ENCODE data around the gene GFRA3.

GFRA3 gene

DNA sequence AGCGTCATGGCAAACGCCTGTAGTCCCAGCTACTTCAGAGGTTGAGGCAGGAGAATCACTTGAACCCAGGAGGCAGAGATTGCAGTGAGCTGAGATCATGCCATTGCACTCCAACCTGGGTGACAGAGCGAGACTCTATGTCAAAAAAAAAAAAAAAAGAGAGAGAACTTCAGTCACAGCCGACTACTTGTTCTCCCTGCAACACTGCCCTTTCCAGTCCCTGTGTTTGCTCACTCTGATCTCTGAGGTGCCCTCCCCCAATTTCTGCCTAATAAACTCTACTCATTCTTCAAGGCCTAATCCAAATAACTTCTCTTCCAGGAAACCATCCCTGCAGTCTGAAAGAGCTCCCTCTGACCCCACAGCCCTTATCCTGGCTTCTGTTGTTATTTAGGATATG is 28.1 kb downstream of the GFRA3 start:
- H3K27me3 ChIP-seq (ENCODE audit: control insufficient read depth, insufficient read depth, low read length), result peaks cover 29% of the 10 kb centered on the region
- H3K9me3 ChIP-seq (ENCODE audit: control insufficient read depth, insufficient read depth, low read length), result no peaks in the 10 kb centered on the region
- H3K4me1 ChIP-seq (ENCODE audit: control insufficient read depth, insufficient read depth, low read length), result peaks cover 2% of the 10 kb centered on the region
- no peak overlapping the region for H3K9ac ChIP-seq (ENCODE audit: low read depth, low read length)
- H3K36me3 ChIP-seq (ENCODE audit: control insufficient read depth, insufficient read depth, low read length), result no peaks in the 10 kb centered on the region
- H3K4me3 ChIP-seq (ENCODE audit: low read depth, low read length), result no peak overlapping the region

DNA sequence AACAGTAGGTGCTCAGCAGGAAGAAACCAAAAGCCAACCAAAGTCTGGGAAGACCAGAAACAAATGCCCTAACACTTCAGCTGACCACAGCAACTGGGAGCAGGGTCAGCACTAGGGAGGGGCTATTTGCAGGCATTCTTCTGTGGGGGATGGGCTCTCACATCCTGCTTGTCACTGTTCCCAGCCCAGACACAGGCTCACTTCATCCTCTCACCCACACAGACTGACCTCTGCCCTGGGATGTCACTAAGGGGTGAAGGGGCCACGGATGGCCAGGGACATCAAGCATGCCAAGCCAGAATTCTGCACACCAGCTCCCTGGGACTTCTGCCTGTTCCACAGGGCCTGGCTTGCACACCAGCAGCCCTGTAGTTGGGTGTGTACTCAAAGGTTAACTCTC is 28.7 kb downstream of the GFRA3 start:
- H3K36me3 ChIP-seq (ENCODE audit: control insufficient read depth, insufficient read depth, low read length), result no peaks in the 10 kb centered on the region
- peaks cover 4% of the 10 kb centered on the region for H3K4me1 ChIP-seq (ENCODE audit: control insufficient read depth, insufficient read depth, low read length)
- H3K27me3 ChIP-seq (ENCODE audit: control insufficient read depth, insufficient read depth, low read length), result peaks cover 35% of the 10 kb centered on the region
- H3K9me3 ChIP-seq (ENCODE audit: control insufficient read depth, insufficient read depth, low read length), result no peaks in the 10 kb centered on the region
- H3K4me3 ChIP-seq (ENCODE audit: low read depth, low read length), result no peak overlapping the region
- H3K9ac ChIP-seq (ENCODE audit: low read depth, low read length), result no peak overlapping the region

DNA sequence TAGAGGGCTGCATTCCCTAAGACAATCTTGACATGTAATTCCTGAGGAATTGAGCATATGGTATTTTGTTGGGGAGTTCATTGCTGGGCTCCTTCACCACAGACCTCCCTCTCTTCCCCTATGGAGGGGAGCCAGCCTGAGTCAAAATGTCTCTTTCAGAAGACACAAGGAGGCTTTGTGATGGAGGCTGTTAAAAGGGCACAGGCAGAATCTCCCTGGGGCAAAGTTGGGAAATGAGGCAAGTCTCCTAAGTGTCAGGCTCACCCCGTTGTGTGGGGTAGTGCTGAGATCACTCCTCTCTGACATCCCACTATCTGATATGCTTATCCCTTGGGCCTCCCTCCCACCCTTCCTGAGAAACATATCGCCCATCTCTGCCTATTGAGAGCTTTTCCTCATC is 30.6 kb downstream of the GFRA3 start:
- H3K9me3 ChIP-seq (ENCODE audit: control insufficient read depth, insufficient read depth, low read length), result no peaks in the 10 kb centered on the region
- peaks cover 4% of the 10 kb centered on the region for H3K4me1 ChIP-seq (ENCODE audit: control insufficient read depth, insufficient read depth, low read length)
- H3K4me3 ChIP-seq (ENCODE audit: low read depth, low read length), result no peak overlapping the region
- H3K27me3 ChIP-seq (ENCODE audit: control insufficient read depth, insufficient read depth, low read length), result peaks cover 49% of the 10 kb centered on the region
- H3K36me3 ChIP-seq (ENCODE audit: control insufficient read depth, insufficient read depth, low read length), result no peaks in the 10 kb centered on the region
- no peak overlapping the region for H3K9ac ChIP-seq (ENCODE audit: low read depth, low read length)

GRCh38 chr5:138241688-138242571 is 32.5 kb downstream of the GFRA3 start:
- H3K4me1 ChIP-seq (ENCODE audit: control insufficient read depth, insufficient read depth, low read length), result peaks cover 4% of the 10 kb centered on the region
- H3K4me3 ChIP-seq (ENCODE audit: low read depth, low read length), result peak overlapping the region; percentile 64
- no peaks in the 10 kb centered on the region for H3K36me3 ChIP-seq (ENCODE audit: control insufficient read depth, insufficient read depth, low read length)
- H3K27me3 ChIP-seq (ENCODE audit: control insufficient read depth, insufficient read depth, low read length), result peaks cover 49% of the 10 kb centered on the region
- no peaks in the 10 kb centered on the region for H3K9me3 ChIP-seq (ENCODE audit: control insufficient read depth, insufficient read depth, low read length)
- H3K9ac ChIP-seq (ENCODE audit: low read depth, low read length), result no peak overlapping the region

DNA sequence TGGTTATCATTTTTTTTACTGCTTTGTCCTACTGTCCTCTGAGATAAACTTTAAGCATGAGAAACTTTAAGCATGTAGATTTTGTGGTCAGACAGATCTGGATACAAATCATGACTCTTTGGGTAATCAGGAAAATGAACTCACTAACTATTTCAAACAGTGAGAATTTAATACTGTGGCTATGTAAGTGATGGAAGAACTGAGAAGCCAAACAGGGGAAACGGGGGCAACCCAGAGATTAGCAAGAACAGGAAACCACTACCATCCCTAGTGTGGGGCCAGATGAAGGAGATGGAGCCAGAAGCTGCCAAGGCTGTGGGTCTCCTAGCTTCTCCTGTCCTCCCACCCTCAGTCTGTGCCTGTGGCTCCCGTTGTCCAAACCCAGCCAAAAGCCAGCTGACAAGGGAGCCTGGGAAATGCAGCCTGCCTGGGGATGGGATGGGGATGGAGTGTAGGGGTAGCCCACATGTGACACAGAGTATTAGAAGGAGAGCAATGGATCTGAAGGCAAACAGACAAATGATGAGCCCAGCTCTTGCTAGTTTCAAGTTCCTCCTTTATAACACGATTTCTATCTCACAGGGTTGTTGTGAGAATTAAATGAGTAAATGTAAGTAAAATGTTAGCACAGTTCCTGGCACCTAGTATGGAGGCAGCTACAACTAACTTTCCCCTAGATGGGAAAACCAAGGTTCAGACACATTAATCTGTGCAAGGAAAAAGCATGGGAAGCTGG is 33.6 kb downstream of the GFRA3 start:
- no peaks in the 10 kb centered on the region for H3K9me3 ChIP-seq (ENCODE audit: control insufficient read depth, insufficient read depth, low read length)
- H3K36me3 ChIP-seq (ENCODE audit: control insufficient read depth, insufficient read depth, low read length), result no peaks in the 10 kb centered on the region
- peak overlapping the region; percentile 64 for H3K4me3 ChIP-seq (ENCODE audit: low read depth, low read length)
- peaks cover 49% of the 10 kb centered on the region for H3K27me3 ChIP-seq (ENCODE audit: control insufficient read depth, insufficient read depth, low read length)
- peaks cover 4% of the 10 kb centered on the region for H3K4me1 ChIP-seq (ENCODE audit: control insufficient read depth, insufficient read depth, low read length)
- no peak overlapping the region for H3K9ac ChIP-seq (ENCODE audit: low read depth, low read length)

DNA sequence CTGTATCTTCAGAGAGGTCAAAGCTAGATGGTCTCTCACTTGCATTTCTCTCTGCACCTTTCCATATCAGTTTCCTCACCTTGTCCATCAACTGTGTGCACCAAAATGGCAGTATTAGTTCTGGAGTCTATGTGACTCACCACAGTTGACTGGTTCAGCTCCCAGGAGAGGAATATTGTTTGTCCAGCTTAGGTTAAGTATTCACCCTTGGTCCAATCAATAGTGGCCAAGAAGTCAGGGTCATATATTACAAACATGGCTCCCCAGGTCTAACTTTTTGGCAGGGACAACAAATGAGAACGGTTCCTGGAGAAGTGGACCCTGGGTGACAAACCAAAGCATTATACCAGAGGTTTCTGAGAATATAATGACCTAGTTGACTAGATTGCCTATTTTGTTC is 36.4 kb downstream of the GFRA3 start:
- no peaks in the 10 kb centered on the region for H3K9me3 ChIP-seq (ENCODE audit: control insufficient read depth, insufficient read depth, low read length)
- no peaks in the 10 kb centered on the region for H3K36me3 ChIP-seq (ENCODE audit: control insufficient read depth, insufficient read depth, low read length)
- no peak overlapping the region for H3K4me3 ChIP-seq (ENCODE audit: low read depth, low read length)
- no peak overlapping the region for H3K9ac ChIP-seq (ENCODE audit: low read depth, low read length)
- H3K27me3 ChIP-seq (ENCODE audit: control insufficient read depth, insufficient read depth, low read length), result peaks cover 37% of the 10 kb centered on the region
- H3K4me1 ChIP-seq (ENCODE audit: control insufficient read depth, insufficient read depth, low read length), result peaks cover 4% of the 10 kb centered on the region

DNA sequence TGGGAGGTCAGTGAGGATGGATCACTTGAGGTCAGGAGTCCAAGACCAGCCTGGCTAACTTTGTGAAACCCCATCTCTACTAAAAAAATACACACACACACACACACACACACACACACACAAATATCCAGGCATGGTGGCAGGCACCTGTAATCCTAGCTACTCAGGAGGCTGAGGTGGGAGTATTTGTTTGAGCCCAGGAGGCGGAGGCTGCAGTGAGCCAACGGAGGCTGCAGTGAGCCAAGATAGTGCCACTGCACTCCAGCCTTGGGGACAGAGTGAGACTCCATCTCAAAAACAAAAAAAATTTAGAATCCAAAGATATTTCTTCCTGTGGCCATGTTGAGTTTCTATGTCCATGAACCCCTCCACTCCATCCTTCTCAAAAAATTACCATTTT is 39.8 kb downstream of the GFRA3 start:
- Histone ChIP-seq H3K4me1 (ENCODE audit: control insufficient read depth, insufficient read depth, low read length) (no peaks in the 10 kb centered on the region), H3K4me3 (ENCODE audit: low read depth, low read length) (no peak overlapping the region), H3K36me3 (ENCODE audit: control insufficient read depth, insufficient read depth, low read length) (no peaks in the 10 kb centered on the region), H3K27me3 (ENCODE audit: control insufficient read depth, insufficient read depth, low read length) (peaks cover 6% of the 10 kb centered on the region), H3K9ac (ENCODE audit: low read depth, low read length) (no peak overlapping the region), H3K9me3 (ENCODE audit: control insufficient read depth, insufficient read depth, low read length) (no peaks in the 10 kb centered on the region)

DNA sequence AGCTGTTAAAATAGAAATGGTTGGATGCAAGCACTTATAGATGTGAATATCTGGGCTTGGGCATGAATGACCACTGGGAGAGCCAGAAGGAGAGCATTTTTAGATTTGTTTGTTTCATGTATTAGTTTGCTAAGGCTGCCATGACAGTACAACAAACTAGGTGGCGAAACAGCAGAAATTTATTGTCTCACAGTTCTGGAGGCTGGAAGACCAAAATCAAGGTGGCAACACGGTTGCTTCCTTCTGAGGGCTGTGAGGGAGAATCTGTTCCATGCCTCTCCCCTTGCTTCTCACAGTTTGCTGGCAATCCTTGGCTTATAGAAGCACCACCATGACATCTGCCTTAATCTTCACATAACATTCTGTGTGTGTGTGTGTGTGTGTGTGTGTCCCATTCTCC is 41.1 kb downstream of the GFRA3 start:
- no peak overlapping the region for H3K4me3 ChIP-seq (ENCODE audit: low read depth, low read length)
- no peaks in the 10 kb centered on the region for H3K36me3 ChIP-seq (ENCODE audit: control insufficient read depth, insufficient read depth, low read length)

GRCh38 chr5:138230981-138231589 is 43.3 kb downstream of the GFRA3 start:
- Histone ChIP-seq H3K4me3 (ENCODE audit: low read depth, low read length) (no peak overlapping the region), H3K9me3 (ENCODE audit: control insufficient read depth, insufficient read depth, low read length) (no peaks in the 10 kb centered on the region), H3K36me3 (ENCODE audit: control insufficient read depth, insufficient read depth, low read length) (no peaks in the 10 kb centered on the region), H3K9ac (ENCODE audit: low read depth, low read length) (no peak overlapping the region), H3K4me1 (ENCODE audit: control insufficient read depth, insufficient read depth, low read length) (no peaks in the 10 kb centered on the region), H3K27me3 (ENCODE audit: control insufficient read depth, insufficient read depth, low read length) (no peaks in the 10 kb centered on the region)

More for the DNA sequence above, 41.1 kb downstream of the GFRA3 start:
- H3K9ac ChIP-seq (ENCODE audit: low read depth, low read length), result no peak overlapping the region
- no peaks in the 10 kb centered on the region for H3K9me3 ChIP-seq (ENCODE audit: control insufficient read depth, insufficient read depth, low read length)
- H3K27me3 ChIP-seq (ENCODE audit: control insufficient read depth, insufficient read depth, low read length), result no peaks in the 10 kb centered on the region
- no peaks in the 10 kb centered on the region for H3K4me1 ChIP-seq (ENCODE audit: control insufficient read depth, insufficient read depth, low read length)

- H3K4me3 ChIP-seq (ENCODE audit: low read depth, low read length), result no peak overlapping the region
- H3K9ac ChIP-seq (ENCODE audit: low read depth, low read length), result no peak overlapping the region
- no peaks in the 10 kb centered on the region for H3K9me3 ChIP-seq (ENCODE audit: control insufficient read depth, insufficient read depth, low read length)
- H3K36me3 ChIP-seq (ENCODE audit: control insufficient read depth, insufficient read depth, low read length), result no peaks in the 10 kb centered on the region
- no peaks in the 10 kb centered on the region for H3K27me3 ChIP-seq (ENCODE audit: control insufficient read depth, insufficient read depth, low read length)
- no peaks in the 10 kb centered on the region for H3K4me1 ChIP-seq (ENCODE audit: control insufficient read depth, insufficient read depth, low read length)
Observed at GRCh38 chr5:138230261-138230660, 44.2 kb downstream of the GFRA3 start.

DNA sequence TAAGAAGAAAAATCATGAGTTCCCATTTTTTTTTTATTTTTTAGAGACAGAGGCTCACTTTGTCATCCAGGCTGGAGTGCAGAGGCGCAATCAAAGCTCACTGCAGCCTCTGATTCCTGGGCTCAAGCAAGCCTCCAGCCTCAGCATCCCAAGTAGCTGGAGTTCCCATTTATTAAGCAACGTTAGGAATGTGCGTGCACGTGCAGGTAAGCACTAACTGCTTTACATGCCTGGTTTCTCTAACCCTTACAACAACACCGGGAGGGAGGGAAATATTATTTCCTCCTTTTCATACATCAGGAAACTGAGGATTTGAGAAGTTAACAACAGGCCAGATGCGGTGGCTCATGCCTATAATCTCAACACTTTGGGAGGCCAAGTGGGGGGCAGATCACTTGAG is 45.0 kb downstream of the GFRA3 start:
- H3K9ac ChIP-seq (ENCODE audit: low read depth, low read length), result no peak overlapping the region
- H3K36me3 ChIP-seq (ENCODE audit: control insufficient read depth, insufficient read depth, low read length), result no peaks in the 10 kb centered on the region
- H3K9me3 ChIP-seq (ENCODE audit: control insufficient read depth, insufficient read depth, low read length), result no peaks in the 10 kb centered on the region
- no peaks in the 10 kb centered on the region for H3K4me1 ChIP-seq (ENCODE audit: control insufficient read depth, insufficient read depth, low read length)
- H3K4me3 ChIP-seq (ENCODE audit: low read depth, low read length), result no peak overlapping the region
- no peaks in the 10 kb centered on the region for H3K27me3 ChIP-seq (ENCODE audit: control insufficient read depth, insufficient read depth, low read length)
